Measurements from ENCODE around the gene PVALB. TPM values are rescaled to one million over a fixed set of nuclear protein-coding genes. Genes with fewer than 3 reads are reported as not detected.

PVALB gene
- polyA plus RNA-seq, 4 donors, result 3.9 to 12.3 (median 7.7) TPM

DNA sequence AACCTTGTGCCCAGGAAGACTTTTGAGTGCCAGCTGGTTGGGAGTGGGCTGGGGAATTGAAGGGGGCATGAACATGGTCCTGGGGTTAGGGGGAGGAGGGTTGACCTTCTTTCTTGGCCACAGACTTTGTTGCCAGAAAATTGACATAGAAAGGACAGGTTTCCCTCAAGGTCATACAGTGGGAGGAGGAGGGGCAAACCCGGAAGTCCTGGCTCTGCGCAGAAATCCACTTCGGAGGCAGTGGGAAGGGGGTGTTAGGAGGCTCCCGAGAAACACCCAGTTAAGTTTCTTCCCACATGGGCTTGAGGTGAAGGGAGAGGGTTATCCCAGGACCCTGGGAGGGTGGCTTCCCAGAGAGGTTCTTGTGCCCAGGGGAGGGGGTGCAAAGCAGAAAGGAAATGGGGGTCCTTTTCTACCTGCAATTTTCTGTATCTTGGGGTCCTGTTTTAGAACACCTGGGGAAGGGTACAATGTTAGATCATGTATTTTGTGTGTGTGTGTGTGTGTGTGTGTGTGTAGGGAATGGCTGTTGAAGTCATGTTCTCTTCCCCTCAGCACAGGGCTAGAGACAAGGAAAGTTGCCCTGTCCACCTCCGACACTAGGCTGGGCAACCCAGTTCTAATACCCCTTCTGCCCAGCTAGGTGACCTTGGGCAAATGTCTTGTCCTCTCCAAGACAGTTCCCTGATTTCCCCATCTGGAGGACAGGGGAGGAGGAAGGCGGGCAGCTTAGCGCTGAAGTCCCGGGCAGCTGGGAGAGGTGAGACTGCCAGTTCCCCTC is 1.1 kb downstream of the PVALB start:
- no peak for DNase-seq (ENCODE audit: low read depth in 4 of 4, low spot score in 3 of 4)

DNA sequence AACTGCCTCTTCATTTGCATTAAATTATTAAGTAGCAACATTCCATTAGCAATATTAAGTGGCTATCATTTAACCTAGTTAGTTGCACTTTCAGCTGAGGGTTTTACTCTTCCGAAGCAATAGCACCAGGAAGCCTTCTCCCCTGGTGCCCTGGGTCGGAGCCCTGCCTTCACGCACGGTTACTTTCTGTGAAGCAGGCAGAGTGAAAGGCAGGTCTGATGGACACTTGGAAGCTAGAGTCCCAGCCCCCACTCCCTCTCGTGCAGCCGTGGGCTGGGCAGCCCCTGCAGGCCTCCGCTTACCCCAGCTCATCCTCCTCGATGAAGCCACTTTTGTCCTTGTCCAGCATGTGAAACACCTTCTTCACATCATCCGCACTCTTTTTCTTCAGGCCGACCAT is 2.0 kb downstream of the PVALB start:
- DNase-seq (ENCODE audit: low read depth in 4 of 4, low spot score in 3 of 4), result no peak

DNA sequence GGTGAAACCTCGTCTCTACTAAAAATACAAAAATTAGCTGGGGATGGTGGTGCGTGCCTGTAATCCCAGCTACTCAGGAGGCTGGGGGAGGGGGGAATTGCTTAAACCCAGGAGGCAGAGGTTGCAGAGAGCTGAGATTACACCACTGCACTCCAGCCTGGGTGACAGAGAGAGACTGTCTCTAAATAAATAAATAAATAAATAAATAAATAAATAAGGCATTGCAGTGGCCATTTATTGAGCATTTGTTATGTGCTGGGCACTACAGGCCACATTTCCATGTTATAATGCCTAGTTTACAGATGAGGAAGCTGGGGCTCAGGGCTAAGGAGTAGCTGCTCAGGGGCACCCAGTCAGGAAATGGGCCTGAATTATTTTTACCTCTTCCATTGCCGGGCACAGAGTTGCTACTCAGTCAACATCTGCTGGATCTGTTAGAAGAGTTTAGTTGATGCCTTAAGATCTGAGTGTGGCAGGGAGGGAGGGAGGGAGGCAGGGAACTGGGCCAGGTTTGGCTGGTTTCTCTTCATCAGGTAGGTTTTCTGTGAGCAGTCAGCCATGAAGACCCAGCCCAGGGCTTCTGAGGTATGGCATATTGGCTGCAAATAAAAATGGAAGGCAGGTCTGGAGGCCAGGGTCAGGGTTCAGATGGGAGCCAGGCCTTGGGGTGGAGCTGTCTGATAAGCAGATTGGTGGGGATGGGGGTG is 5.6 kb downstream of the PVALB start:
- DNase-seq (ENCODE audit: low read depth in 4 of 4, low spot score in 3 of 4), result no peak

DNA sequence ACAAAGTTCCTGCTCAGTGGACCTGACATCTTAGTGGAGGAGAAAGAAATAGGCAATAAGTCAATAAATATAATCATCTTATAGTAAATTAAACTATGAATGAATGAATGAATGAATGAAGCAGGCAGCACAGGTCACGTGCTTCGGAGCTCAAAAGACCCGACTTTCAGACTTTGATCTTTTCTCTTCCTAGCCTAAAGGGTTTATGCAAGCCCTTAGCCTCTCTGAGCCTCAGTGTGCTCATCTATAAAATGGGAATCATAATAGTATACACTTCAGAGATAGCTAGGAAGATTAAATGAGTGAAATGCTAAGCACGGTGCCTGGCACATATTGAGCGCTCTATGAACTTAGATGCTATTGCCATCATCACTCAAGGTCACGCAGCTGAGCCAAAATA is 7.5 kb downstream of the PVALB start:
- no peak for DNase-seq (ENCODE audit: low read depth in 4 of 4, low spot score in 3 of 4)

DNA sequence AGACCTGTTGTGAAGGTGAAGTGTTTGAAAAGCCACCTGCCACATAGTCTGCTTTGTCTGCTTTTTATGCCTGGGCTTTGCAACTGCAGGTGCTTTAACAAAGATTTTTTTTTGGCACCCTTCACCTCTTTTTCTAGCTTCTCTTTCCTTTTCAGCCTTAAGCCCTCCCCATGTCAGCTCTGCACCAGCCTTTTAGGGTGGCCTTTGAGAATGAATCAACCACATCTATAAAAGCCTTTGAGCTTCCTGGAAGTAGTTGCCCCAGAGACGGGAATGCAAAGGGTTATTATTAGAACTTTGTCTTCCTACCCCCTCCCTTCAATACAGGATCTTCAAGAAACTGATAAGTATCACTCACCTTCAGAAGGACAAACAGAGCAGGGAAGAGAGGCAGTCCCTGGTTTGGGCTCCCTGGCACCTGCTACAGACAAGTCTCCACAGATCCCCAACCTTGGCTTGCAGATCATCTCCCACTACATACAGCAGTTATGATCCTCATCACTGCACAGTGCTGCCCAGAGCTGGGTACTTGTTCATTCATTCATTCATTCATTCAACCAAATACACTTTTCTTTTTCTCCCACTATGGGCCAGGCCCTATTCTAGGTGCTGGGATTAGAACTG is 8.0 kb downstream of the PVALB start:
- no peak for DNase-seq (ENCODE audit: low read depth in 4 of 4, low spot score in 3 of 4)

DNA sequence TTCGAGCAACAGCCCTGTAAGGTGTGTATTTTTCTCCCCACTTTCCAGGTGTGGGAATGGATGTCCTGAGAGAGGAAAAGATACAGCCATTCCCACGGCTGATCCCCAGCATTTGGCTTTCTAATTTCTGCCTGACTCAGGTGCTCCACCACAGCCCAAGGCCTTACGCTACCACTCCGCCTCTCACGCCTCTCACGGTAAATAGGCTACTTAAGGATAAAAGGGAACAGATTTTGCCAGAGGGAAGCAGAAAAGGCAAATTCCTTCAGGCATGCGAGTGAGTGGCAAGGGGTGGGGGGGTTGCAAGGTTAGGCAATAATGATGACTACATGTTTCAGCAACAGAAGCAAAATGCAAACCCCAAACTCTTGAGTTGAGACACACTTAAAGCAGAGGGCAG is 9.2 kb downstream of the PVALB start:
- no peak for DNase-seq (ENCODE audit: low read depth in 4 of 4, low spot score in 3 of 4)

DNA sequence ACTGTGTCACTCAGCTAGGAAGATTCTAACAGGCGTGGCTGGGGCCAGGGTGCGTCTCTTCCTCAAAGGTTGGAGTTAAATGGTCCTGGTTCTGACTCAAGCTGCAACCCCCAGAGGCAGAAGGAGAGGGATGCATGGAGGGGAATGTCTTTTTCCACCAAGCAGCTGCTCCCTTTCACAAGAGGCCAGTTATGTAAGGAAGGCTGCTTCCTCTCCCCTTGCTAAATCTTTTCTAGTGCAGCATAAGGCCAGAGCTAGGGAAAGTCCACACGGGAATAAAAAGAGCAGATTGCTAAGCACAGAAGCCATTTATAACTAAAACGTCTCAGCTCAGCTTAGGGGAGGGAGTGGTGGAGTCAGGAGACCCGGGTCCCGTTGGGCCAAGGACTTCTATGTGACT is 10.0 kb downstream of the PVALB start:
- no peak for DNase-seq (ENCODE audit: low read depth in 4 of 4, low spot score in 3 of 4)

DNA sequence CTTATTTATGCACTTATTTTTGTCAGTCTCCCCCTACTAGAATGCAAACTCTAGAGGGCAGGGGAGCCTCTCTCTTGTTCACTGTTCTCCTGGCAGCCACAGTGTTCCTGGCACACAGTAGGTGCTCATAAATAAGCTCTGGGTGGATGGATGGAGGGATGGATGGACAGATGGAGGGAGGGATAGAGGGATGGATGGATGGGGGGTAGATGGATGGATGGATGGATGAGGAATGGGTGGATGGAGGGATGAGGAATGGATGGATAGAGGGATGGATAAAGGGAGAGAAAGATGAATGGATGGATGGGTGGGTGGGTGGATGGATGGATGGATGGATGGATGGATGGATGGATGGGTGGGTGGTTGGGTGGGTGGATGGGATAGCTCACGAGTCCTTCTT is 13.5 kb downstream of the PVALB start:
- DNase-seq (ENCODE audit: low read depth in 4 of 4, low spot score in 3 of 4), result no peak

DNA sequence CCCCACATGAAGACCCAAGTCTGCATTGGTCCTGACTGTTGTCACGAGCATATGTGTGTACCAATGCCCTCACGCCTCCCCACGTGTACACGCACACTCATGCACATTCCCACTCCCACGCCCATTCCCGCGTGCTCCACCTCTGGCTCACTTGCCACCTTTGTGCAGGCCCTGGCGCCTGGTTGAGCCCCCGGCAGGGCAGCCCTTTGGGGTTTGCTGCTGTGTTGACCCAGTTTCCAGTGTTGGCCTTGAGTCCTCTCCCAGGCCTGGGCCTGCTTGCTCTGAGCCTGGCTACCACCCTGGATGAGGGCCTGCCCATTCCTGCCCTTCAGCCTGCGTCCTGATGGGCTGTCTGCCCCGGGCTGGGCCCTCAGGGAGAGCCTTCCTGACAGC is 18.2 kb downstream of the PVALB start:
- no peak for DNase-seq (ENCODE audit: low read depth in 4 of 4, low spot score in 3 of 4)

DNA sequence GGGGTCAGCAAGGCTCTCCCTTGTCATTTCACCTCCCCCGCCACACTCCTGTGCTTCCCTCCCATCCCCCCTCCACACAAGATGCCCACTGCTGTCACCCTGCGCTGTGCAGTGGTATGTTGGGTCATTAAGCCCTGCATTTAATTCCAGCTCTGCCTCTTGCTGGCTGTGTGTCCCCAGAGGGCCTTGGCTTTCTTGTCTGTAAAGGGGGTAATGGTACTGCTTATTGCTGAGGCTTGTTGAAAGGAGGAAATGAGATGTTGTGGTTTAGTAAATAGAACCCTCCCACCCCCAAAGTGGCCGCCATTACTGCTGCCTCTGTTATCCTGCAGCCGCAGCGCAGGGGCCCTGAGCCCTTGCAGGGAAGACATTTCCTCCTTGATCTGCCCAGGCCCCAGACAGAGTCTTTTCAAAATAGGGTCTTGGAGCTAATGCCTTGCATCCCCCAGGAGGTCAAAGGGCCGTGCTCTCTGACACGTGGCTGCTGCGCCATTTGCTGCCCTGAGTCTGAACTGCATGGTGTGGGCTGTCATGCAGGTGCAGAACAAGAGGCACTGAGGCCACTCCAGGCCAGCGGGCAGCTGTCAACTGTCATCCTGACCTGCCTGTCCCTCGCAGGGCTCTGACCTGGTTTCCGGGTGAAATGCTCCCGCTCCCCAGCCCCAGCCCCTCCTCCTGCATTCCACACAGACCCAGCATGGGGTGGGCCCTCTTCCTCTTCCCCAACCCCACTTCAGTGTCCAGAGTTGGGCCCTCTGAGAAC is 18.7 kb downstream of the PVALB start:
- no peak for DNase-seq (ENCODE audit: low read depth in 4 of 4, low spot score in 3 of 4)

DNA sequence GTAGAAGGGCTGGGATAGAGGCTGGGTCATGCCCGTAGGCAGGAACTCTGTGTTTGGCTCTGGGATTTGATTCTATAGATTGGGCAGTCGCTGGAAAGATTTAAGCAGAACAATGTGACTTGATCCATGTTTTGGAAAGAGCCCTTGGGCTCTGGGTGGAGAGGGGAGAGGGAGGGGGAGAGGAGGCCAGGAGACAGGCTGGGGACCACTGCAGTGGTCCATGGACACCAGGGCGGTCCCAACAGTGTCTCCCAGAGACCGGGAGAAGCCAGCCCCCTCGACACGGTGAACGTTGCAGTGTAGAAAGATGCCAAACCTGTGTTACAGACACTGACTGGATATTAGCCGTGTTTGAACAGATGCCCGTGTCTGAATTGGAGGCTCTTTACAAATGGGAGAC is 19.5 kb downstream of the PVALB start:
- no peak for DNase-seq (ENCODE audit: low read depth in 4 of 4, low spot score in 3 of 4)

DNA sequence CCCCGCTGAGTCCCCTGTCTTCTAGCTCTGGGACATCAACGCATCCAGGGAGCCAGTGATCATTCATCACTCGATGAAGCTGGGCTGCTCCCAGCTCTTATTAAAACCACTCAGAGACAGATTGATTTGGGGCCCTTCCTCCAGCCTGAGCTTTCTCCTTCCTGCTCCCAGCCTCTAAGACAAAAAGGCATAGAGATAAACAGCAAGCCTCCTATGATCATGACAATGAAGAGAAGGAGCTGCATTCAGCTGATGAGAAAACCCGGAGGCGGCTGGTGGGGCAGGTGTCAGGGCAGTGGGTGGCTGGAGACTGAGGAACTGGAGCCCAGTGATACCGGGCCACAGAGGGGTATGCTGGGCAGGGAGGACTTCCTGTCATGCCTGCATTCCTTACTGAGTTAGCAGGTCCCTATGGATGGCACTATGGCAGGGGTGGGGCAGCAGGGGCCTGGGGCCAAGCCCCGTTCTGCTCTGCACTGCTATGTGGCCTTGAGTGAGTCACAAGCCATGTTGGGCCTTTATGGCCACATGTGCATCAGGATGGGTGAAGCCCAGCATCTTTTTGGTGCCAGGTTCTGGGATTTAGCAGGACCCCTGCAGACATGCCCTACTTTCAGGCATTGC is 20.2 kb downstream of the PVALB start:
- DNase-seq (ENCODE audit: low read depth in 4 of 4, low spot score in 3 of 4), result no peak

DNA sequence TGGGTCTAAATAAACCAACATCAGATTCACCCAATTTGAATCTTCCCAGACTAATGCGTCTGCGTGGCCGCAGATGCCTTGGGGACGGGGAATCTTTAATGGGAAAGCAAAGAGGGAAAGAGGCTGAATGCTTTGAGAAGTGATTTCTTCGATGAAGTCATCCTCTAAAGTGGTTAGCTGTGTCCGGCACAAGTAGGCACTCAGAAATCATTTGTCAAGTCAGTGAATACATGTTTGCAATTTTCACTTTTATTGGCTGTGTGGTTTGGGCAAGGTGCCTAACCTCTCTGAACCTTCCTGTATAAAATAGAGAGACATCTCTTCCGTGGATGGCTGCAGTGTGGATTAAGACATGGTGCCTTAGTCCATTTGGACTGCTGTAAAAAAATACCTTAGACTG is 21.2 kb downstream of the PVALB start:
- DNase-seq (ENCODE audit: low read depth in 4 of 4, low spot score in 3 of 4), result no peak

DNA sequence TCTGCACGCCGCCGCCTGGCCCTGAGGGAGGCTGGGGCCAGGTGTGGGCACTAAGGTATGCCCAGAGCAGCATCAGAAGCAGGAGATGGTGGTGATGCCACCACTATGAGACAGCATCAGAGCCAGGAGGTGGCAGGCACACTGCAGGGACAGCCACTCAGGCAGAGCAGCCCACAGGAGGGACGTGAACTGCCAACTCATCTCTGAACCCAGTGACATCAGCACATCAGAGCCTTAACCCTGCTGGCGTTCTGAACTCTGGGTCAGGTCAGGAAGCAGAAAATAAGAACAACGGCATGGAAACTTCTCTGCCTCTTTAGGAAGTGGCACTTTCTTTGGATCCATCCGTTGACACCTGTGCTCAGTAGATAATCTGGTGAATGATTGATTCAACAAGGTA is 26.2 kb downstream of the PVALB start:
- DNase-seq (ENCODE audit: low read depth in 4 of 4, low spot score in 3 of 4), result no peak

DNA sequence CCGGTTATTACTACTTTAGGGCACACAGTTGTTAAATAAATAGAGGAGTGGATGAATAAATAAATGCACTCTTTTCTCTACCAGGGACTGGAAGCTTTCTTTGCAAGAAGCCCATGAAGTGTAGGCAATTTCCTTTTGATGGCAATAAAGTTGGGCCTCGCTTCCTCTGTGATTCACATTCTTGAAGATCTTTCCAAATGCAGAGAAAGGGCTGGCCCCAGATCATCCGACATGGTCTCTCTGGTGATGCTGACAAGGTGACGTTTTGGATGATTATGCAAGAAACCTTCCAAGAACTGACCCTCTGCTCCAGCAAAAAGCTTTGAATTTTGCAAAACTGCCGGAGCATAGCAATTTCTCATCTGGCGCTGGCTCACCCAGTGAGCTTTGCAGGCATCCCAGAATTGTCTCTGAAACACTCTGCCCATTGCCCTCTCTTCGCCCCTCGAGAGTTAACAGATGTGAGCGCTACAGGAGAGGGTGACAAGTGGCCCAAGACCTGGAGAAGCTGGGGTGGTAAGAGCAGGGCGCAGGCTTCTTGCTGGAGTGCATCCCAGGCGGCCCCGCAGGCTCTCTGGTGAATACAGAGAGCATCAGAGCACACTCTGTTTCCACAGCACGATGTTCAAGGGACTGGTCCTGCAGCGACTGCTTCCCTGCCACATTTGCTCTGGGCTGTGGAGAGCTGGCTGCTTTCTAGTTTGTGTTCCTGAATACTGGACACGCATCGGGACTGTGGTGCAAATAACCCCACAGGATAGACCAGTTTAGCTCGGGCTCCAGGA is 29.4 kb downstream of the PVALB start:
- DNase-seq (ENCODE audit: low read depth in 4 of 4, low spot score in 3 of 4), result no peak

DNA sequence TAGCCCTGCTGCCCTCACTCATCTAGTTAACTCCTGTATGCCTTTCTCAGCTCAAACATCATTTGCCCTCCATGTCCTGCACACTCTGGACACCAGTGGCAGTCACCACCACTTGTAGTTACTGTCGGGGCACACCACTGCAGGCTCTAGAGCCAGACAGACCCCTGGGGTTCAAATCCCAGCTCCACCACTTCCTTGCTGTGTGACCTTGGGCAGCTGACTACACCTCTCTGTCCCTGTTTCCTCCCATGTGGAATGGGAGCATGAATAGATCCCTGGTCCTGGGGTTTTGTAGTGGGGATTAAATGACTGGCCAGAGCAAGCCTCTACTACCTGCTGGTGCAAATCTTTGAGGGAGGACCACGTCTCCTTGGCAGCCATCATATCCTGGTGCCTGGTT is 33.1 kb downstream of the PVALB start:
- DNase-seq (ENCODE audit: low read depth in 4 of 4, low spot score in 3 of 4), result no peak

DNA sequence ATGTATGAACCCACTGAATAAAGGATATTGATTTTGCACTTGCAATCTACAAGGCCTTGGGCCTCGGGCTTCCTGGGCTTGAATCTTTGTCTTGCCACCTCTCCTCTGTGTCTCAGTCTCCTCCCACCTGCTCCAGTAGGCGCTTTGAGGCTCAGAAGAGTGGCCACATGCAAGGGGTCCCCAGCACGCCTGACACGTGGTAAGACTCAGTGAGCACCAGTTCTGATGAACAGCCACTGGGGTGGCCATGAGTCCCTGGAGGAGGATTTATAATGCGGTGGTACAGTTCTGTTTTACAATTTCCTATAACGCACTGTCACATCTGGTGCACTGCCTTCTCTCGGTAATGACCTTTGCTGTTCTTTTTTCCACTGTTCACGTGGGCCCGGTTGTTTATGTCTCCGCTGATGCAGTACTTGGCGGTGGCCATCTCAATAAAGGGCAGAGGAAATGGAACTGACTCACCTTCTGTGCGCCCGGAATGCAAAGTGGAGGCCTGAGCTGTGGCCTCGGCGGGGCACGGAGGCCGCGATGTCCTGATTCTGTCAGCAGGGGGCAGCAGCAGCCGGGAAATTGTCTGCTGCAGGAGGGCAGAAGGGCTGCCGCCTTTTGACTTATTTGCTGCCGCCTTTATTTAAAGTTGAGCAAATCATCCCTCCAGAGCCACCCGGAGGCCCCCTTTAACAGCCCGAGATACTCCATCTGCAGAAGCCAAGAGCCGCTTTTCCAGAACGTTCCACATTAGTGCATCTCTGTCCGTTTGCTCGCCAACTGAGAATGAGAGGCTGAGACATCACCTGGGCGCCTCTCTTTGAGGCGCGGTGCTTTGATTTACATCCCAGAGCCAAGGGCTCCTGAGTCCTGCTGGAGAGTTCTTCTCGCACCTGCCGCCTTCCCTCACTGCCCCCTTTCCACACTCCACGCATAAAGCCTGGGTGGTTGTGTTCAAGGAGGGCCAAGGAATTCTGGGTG is 34.9 kb downstream of the PVALB start:
- DNase-seq (ENCODE audit: low read depth in 4 of 4, low spot score in 3 of 4), result no peak

DNA sequence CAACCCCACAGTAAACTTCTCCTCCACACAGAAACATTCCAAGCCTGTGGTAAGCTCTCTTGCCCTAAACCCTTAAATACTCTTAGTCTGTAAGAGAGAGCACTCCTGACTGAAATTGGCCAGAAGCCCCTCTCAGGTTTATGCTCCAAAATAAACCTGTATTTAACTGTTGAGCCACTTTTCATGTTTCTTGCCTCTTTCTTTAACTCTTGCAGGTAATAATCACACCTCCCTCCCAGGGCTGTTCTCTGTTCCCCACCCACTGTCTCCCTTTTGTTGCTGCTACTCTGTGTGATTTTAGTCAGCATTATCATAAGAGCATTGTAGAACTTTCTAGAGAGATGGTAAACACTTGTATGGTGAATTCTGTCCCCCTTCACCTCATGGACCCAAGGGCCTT is 38.8 kb downstream of the PVALB start:
- DNase-seq (ENCODE audit: low read depth in 4 of 4, low spot score in 3 of 4), result no peak

DNA sequence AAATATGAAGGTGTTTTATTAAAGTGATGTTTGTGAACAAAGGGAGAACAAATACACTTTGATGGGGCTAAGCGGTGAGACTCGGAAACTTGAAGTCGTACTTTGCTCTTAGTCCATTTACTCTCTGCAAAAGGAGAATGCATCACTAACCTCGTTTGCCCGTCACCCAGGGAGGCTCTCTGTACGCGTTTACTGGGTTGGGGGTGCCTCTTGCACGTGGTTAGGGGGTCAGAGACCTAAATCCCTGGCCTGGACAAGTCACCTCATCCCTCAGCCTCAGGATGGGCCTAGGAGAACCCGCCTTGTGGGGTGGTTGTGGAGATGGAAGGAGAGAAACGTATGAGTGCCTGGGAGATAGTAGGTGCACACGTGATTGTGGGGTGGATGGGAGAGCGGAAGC is 40.1 kb downstream of the PVALB start:
- no peak for DNase-seq (ENCODE audit: low read depth in 4 of 4, low spot score in 3 of 4)
